GM10847 (cell line): ENCODE measurements around the gene USF1.

Experiments
- POLR2A ChIP-seq: IDR thresholded peaks from 2 replicates; pipeline ENCODE4 v1.6.1; 2011; ENCODE audit not compliant: insufficient read length; ENCODE audit errors: extremely low read depth

The USF1 gene

GRCh38 chr1:161082996-161083747, 37.4 kb upstream of the USF1 start:
- no peak for TF ChIP-seq POLR2A

- TF ChIP-seq POLR2A = no peak
These were observed 36.7 kb upstream of the USF1 start for GRCh38 chr1:161082483-161082882.

DNA sequence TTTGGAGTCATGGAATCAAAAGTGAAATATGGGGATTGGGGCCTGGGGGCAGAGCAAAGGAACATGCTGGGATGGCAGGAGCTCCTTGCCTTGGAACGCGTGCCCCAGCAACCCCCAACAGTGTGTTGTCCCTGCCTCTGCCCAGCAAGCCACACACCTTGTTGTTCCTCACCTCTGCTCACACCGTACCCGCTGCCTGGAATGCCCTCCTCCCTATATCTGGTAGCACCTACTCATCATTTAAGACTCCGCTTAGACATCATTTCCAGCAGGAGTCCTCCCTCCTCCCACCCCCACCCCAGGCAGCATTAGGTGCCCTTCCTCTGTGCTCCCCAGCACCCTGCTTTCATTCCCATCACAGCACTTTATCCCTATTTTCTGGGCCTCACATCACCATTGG, 35.7 kb upstream of the USF1 start:
- TF ChIP-seq POLR2A = no peak

GRCh38 chr1:161080441-161081405, 34.9 kb upstream of the USF1 start:
- TF ChIP-seq POLR2A = no peak

GRCh38 chr1:161079436-161080110, 33.8 kb upstream of the USF1 start:
- TF ChIP-seq POLR2A = no peak

GRCh38 chr1:161077426-161077825, 31.6 kb upstream of the USF1 start:
- TF ChIP-seq POLR2A = no peak

GRCh38 chr1:161076410-161076809, 30.6 kb upstream of the USF1 start:
- no peak for TF ChIP-seq POLR2A

GRCh38 chr1:161074676-161075368, 29.0 kb upstream of the USF1 start:
- TF ChIP-seq POLR2A = no peak

DNA sequence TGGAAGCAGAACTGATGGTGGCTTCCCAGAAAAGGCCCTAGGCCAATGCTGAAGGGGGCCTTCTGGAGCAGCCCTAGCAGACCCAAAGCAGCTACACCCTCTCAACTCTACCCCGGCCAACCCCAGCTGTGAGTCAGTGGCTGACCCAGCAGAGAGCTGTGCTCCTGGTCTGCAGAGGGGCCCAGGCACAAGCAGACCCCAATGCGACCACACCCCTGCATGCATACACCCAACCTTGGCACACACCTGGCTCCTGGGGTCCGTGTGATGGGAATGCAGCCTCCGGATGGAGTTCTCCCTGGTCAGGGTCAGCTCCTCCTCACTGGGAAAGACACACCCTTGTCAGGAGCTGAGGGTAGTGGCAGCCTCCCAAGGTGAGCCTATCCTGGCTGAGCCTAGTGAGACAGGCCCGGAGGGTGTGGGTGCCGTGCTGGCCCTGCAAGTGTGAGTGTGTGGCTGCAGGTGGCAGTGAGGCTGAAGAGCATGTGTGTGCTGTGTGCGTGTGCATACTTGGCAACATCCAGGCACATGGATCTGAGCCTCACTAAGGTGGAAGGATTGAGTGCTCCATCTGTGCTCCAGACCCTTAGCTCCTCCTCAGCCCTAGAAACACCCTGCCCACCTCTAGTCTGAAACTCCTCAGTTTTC, 27.8 kb upstream of the USF1 start:
- no peak for TF ChIP-seq POLR2A

GRCh38 chr1:161072751-161073449, 27.1 kb upstream of the USF1 start:
- no peak for TF ChIP-seq POLR2A

GRCh38 chr1:161071886-161072371, 26.2 kb upstream of the USF1 start:
- TF ChIP-seq POLR2A = no peak

DNA sequence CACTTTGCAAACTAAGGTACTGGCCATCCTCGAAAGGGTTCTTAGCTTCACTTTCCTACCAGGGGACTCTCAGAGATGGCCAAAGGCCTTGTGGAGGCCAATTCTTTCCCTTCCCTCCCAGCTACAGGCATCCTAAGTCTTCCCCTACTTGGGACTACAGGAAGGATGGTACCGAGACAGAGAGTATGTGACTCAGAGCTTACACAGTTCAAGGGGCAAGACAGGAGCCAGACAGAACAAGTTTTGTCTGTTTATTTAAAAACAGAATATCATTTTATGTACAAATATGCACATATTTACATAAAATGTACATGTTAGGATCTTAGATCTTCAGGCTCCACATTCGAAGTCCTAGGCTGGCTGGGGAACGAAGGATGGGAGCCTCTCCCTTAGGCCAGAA, 25.0 kb upstream of the USF1 start:
- no peak for TF ChIP-seq POLR2A

- peak; percentile 74 for TF ChIP-seq POLR2A
These were observed 24.0 kb upstream of the USF1 start, which contains the start of gene ARHGAP30 for GRCh38 chr1:161069731-161070270. ARHGAP30 (minus strand) TSS chr1:161069891; CDS start chr1:161069624, 267 bp downstream.
